ENCODE measurements around the gene AHCYL2. TPM values are rescaled to one million over a fixed set of nuclear protein-coding genes. Genes with fewer than 3 reads are reported as not detected.

AHCYL2 gene
- total RNA-seq, 1 donor from 2014 or later: 14.7 TPM

DNA sequence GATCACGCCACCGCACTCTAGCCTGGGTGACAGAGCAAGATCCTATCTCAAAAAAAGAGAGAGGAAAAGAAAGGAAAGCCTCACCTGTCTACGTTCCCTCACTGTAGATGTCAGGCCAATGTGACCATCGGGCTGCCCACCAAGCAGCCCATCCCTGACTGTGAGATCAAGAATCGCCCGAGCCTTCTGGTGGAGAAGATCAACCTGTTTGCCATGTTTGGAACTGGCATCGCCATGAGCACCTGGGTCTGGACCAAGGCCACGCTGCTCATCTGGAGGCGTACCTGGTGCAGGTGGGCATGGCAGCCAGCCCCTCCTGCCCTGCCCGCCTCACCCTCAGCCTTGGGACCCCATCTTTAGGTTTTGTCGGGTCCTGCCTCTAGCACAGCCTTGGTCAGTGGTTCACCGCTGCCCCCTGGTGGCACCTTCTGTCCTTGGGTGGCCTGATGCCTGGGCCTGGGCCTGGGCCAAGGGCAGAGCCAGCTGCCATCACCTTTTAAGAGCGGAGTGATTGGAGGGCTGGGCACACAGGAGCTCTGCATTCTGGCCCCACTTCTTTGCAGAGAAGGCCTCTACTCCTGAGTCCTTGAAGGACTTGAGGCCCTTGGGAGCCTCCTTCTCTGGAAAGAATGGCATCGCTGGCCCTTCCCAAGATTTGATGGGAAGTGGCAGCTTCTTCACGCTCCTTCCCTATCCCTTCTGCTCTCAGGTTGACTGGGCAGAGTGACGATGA, 14.4 kb upstream of the AHCYL2 start:
- H3K79me2 ChIP-seq (ENCODE audit: insufficient read depth, low read length): no peaks in the 10 kb centered on the region
- no peak overlapping the region for H3K27ac Mint-ChIP-seq (ENCODE audit: unreplicated experiment)
- no peak overlapping the region for H3K4me3 ChIP-seq (ENCODE audit: insufficient read depth, low read depth, low read length)
- no peaks in the 10 kb centered on the region for H3K27me3 ChIP-seq (ENCODE audit: insufficient read depth, low read length)
- FAIRE-seq: no peak
- H3K9me3 Mint-ChIP-seq (ENCODE audit: unreplicated experiment): no peaks in the 10 kb centered on the region
- no peaks in the 10 kb centered on the region for H4K20me1 ChIP-seq (ENCODE audit: insufficient read depth, low read length)
- peaks cover 10% of the 10 kb centered on the region for H3K36me3 Mint-ChIP-seq (ENCODE audit: low read depth, unreplicated experiment)
- H3K4me1 Mint-ChIP-seq (ENCODE audit: low read depth, unreplicated experiment): no peaks in the 10 kb centered on the region
- DNase-seq (ENCODE audit: low read depth): no peak
- H3K4me1 ChIP-seq (ENCODE audit: insufficient read depth, low read length): no peaks in the 10 kb centered on the region
- H3K27ac ChIP-seq (ENCODE audit: low read depth, low read length): no peak overlapping the region
- TF ChIP-seq CTCF (IDR thresholded peaks at IDR 0.05; ENCODE audit: insufficient read depth, low read depth, low read length): peak; percentile 46
- no peak for TF ChIP-seq EZH2 (IDR thresholded peaks at IDR 0.05; ENCODE audit: insufficient read depth, low read length)
- H3K9me3 ChIP-seq (ENCODE audit: insufficient read depth, low read depth, low read length): no peaks in the 10 kb centered on the region
- no peak overlapping the region for H2AFZ ChIP-seq (ENCODE audit: low read depth, low read length)
- H3K36me3 ChIP-seq (ENCODE audit: insufficient read depth, low read length): no peaks in the 10 kb centered on the region
- no peak overlapping the region for H3K4me3 Mint-ChIP-seq (ENCODE audit: unreplicated experiment)
- no peaks in the 10 kb centered on the region for H3K27me3 Mint-ChIP-seq (ENCODE audit: low read depth, unreplicated experiment)
- no peak overlapping the region for H3K4me2 ChIP-seq (ENCODE audit: low read length)
- H3K9ac ChIP-seq (ENCODE audit: low read length): no peak overlapping the region

- TF ChIP-seq CTCF (IDR thresholded peaks at IDR 0.05; ENCODE audit: insufficient read depth, low read depth, low read length) (no peak), EZH2 (IDR thresholded peaks at IDR 0.05; ENCODE audit: insufficient read depth, low read length) (no peak)
Measured at GRCh38 chr7:129210989-129211312, 13.9 kb upstream of the AHCYL2 start.

GRCh38 chr7:129212126-129212525, 12.7 kb upstream of the AHCYL2 start:
- Mint-ChIP-seq H3K9me3 (ENCODE audit: unreplicated experiment) (peaks cover 5% of the 10 kb centered on the region), H3K27ac (ENCODE audit: unreplicated experiment) (no peak overlapping the region), H3K4me1 (ENCODE audit: low read depth, unreplicated experiment) (no peaks in the 10 kb centered on the region), H3K27me3 (ENCODE audit: low read depth, unreplicated experiment) (no peaks in the 10 kb centered on the region), H3K36me3 (ENCODE audit: low read depth, unreplicated experiment) (peaks cover 10% of the 10 kb centered on the region), H3K4me3 (ENCODE audit: unreplicated experiment) (no peak overlapping the region)
- H3K27me3 ChIP-seq (ENCODE audit: insufficient read depth, low read length): no peaks in the 10 kb centered on the region
- no peaks in the 10 kb centered on the region for H3K4me1 ChIP-seq (ENCODE audit: insufficient read depth, low read length)
- TF ChIP-seq EZH2 (IDR thresholded peaks at IDR 0.05; ENCODE audit: insufficient read depth, low read length) (no peak), CTCF (IDR thresholded peaks at IDR 0.05; ENCODE audit: insufficient read depth, low read depth, low read length) (no peak)
- DNase-seq (ENCODE audit: low read depth) (no peak), FAIRE-seq (no peak)
- H4K20me1 ChIP-seq (ENCODE audit: insufficient read depth, low read length): no peaks in the 10 kb centered on the region
- no peaks in the 10 kb centered on the region for H3K79me2 ChIP-seq (ENCODE audit: insufficient read depth, low read length)
- no peak overlapping the region for H3K4me3 ChIP-seq (ENCODE audit: insufficient read depth, low read depth, low read length)
- H3K27ac ChIP-seq (ENCODE audit: low read depth, low read length): no peak overlapping the region
- H3K4me2 ChIP-seq (ENCODE audit: low read length): no peak overlapping the region
- no peak overlapping the region for H3K9ac ChIP-seq (ENCODE audit: low read length)
- H2AFZ ChIP-seq (ENCODE audit: low read depth, low read length): no peak overlapping the region
- H3K36me3 ChIP-seq (ENCODE audit: insufficient read depth, low read length): no peaks in the 10 kb centered on the region
- H3K9me3 ChIP-seq (ENCODE audit: insufficient read depth, low read depth, low read length): no peaks in the 10 kb centered on the region

More at GRCh38 chr7:129210989-129211312, 13.9 kb upstream of the AHCYL2 start:
- no peak overlapping the region for H3K27ac ChIP-seq (ENCODE audit: low read depth, low read length)
- H3K9me3 ChIP-seq (ENCODE audit: insufficient read depth, low read depth, low read length): no peaks in the 10 kb centered on the region
- FAIRE-seq (no peak), DNase-seq (ENCODE audit: low read depth) (no peak)
- no peaks in the 10 kb centered on the region for H3K27me3 ChIP-seq (ENCODE audit: insufficient read depth, low read length)
- no peak overlapping the region for H3K4me3 ChIP-seq (ENCODE audit: insufficient read depth, low read depth, low read length)
- H4K20me1 ChIP-seq (ENCODE audit: insufficient read depth, low read length): no peaks in the 10 kb centered on the region
- Mint-ChIP-seq H3K4me1 (ENCODE audit: low read depth, unreplicated experiment) (no peaks in the 10 kb centered on the region), H3K36me3 (ENCODE audit: low read depth, unreplicated experiment) (peaks cover 11% of the 10 kb centered on the region), H3K27me3 (ENCODE audit: low read depth, unreplicated experiment) (no peaks in the 10 kb centered on the region), H3K9me3 (ENCODE audit: unreplicated experiment) (peaks cover 3% of the 10 kb centered on the region), H3K27ac (ENCODE audit: unreplicated experiment) (no peak overlapping the region), H3K4me3 (ENCODE audit: unreplicated experiment) (no peak overlapping the region)
- no peaks in the 10 kb centered on the region for H3K4me1 ChIP-seq (ENCODE audit: insufficient read depth, low read length)
- no peak overlapping the region for H3K4me2 ChIP-seq (ENCODE audit: low read length)
- no peak overlapping the region for H3K9ac ChIP-seq (ENCODE audit: low read length)
- no peak overlapping the region for H2AFZ ChIP-seq (ENCODE audit: low read depth, low read length)
- no peaks in the 10 kb centered on the region for H3K36me3 ChIP-seq (ENCODE audit: insufficient read depth, low read length)
- no peaks in the 10 kb centered on the region for H3K79me2 ChIP-seq (ENCODE audit: insufficient read depth, low read length)

All from astrocyte (in vitro differentiated cells and primary cell).